ENCODE data around the gene UBAC2. TPM values are rescaled to one million over a fixed set of nuclear protein-coding genes. Genes with fewer than 3 reads are reported as not detected.

The UBAC2 gene
- total and polyA plus RNA-seq, 2 donors (not counting 3 experiments of a cell fraction or from before 2014, with no cell fraction given): 45.7 to 54.4 TPM

DNA sequence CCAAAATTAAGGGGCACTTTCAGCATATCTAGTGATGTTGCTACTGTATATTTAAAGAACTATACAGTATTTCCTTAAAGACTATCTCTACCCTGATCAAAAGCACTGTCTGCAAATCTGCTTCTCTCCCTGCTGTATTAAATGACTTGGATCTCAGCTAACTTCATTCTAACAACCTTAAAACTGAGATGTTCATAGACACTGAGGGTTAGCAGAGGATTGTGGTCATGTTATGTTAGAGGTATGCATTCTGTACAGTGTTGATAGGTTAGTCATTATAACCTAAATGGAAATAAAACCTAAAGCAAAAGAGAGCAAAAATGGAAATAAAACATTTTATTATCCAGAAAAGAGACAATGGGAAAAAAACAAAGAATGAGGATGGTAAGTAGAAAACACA is 96.7 kb downstream of the UBAC2 start:
- dilution Hi-C loops (cut with MboI; ENCODE audit: extremely low pct_ligation_motif_present, low sequenced_read_pairs) (no loop called here), intact Hi-C loops (cut with micrococcal nuclease) (no loop called here)
- TF ChIP-seq POLR2AphosphoS5 (IDR thresholded peaks at IDR 0.05; ENCODE audit: insufficient read depth, low read depth, low read length) (no peak), JUN (IDR thresholded peaks at IDR 0.05; ENCODE audit: borderline replicate concordance, insufficient read depth, insufficient read length, low read depth) (no peak), MYC (IDR thresholded peaks at IDR 0.05; ENCODE audit: low read depth, low read length) (no peak), POLR2A (IDR thresholded peaks at IDR 0.05; ENCODE audit: low read depth, low read length) (no peak), FOS (IDR thresholded peaks at IDR 0.05; ENCODE audit: borderline replicate concordance, insufficient read depth, low read length) (no peak), EZH2 (IDR thresholded peaks at IDR 0.05; ENCODE audit: borderline replicate concordance, low read depth, low read length, severe bottlenecking) (no peak), GATA2 (IDR thresholded peaks at IDR 0.05; ENCODE audit: insufficient read depth, insufficient read length, low read depth, low read length) (no peak)
- TF ChIP-seq, protein P1, sequence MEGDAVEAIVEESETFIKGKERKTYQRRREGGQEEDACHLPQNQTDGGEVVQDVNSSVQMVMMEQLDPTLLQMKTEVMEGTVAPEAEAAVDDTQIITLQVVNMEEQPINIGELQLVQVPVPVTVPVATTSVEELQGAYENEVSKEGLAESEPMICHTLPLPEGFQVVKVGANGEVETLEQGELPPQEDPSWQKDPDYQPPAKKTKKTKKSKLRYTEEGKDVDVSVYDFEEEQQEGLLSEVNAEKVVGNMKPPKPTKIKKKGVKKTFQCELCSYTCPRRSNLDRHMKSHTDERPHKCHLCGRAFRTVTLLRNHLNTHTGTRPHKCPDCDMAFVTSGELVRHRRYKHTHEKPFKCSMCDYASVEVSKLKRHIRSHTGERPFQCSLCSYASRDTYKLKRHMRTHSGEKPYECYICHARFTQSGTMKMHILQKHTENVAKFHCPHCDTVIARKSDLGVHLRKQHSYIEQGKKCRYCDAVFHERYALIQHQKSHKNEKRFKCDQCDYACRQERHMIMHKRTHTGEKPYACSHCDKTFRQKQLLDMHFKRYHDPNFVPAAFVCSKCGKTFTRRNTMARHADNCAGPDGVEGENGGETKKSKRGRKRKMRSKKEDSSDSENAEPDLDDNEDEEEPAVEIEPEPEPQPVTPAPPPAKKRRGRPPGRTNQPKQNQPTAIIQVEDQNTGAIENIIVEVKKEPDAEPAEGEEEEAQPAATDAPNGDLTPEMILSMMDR (IDR thresholded peaks at IDR 0.05; ENCODE audit: extremely low read depth in 1 of 2, insufficient read depth in 1 of 2, low read depth in 1 of 2, low read length in 2 of 2): no peak
- TF ChIP-seq, protein P2, sequence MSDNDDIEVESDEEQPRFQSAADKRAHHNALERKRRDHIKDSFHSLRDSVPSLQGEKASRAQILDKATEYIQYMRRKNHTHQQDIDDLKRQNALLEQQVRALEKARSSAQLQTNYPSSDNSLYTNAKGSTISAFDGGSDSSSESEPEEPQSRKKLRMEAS (IDR thresholded peaks at IDR 0.05; ENCODE audit: insufficient read depth, insufficient read length): no peak
- Histone ChIP-seq H3K27ac (ENCODE audit: insufficient read depth, low read depth, low read length) (no peak overlapping the region), H3K79me2 (ENCODE audit: control insufficient read depth, insufficient read depth, low read length) (no peaks in the 10 kb centered on the region), H3K27me3 (ENCODE audit: control insufficient read depth in 2 of 2, insufficient read depth in 2 of 2, low read length in 2 of 2) (no peaks in the 10 kb centered on the region), H3K4me2 (ENCODE audit: insufficient read depth, low read length) (no peak overlapping the region), H3K9ac (replicated peaks; ENCODE audit: extremely low read depth, insufficient read depth, low read length) (no peak overlapping the region), H4K20me1 (replicated peaks; ENCODE audit: control insufficient read depth, extremely low read depth, insufficient read depth, low read length) (no peaks in the 10 kb centered on the region), H3K4me1 (ENCODE audit: control insufficient read depth, extremely low read depth, insufficient read depth, low read length) (no peaks in the 10 kb centered on the region), H2AFZ (ENCODE audit: low read depth, low read length) (no peak overlapping the region), H3K9me1 (replicated peaks; ENCODE audit: control insufficient read depth, extremely low read depth, insufficient read depth, low read length) (no peaks in the 10 kb centered on the region), H3K36me3 (ENCODE audit: control insufficient read depth in 2 of 2, extremely low read depth in 1 of 2, insufficient read depth in 2 of 2, low read length in 2 of 2) (no peaks in the 10 kb centered on the region), H3K9me3 (replicated peaks; ENCODE audit: control insufficient read depth, insufficient read depth, low read length) (no peaks in the 10 kb centered on the region), H3K4me3 (replicated peaks in 1 of 3; ENCODE audit: insufficient read depth in 1 of 3, low read depth in 1 of 3, low read length in 3 of 3) (no peak overlapping the region)
- ChIA-PET CTCF (interaction anchor here (1.3 to 2.7 kb wide), 3 partner anchors 27 to 38 kb away, joined by 3 to 15 read pairs (median 4); no protein-coding TSS in a partner anchor), POLR2A (no interaction called here)
- FAIRE-seq (no peak), DNase-seq (ENCODE audit: low read depth, low spot score) (no peak)
- no TSS peak for BruUV-seq (replicated peaks)
